Right renal pelvis (tissue), 4 donors: ENCODE measurements around the gene ASCC3. TPM values are rescaled to one million over a fixed set of nuclear protein-coding genes. Genes with fewer than 3 reads are reported as not detected.
"Not testable (repeated sequence)": the region's sequence is repeated elsewhere in the genome, so short reads cannot be mapped to it uniquely, and the experiment has no call there.

Experiments
- DNase-seq, 4 donors: peaks; one replicate each; pipeline ENCODE4 v3.0.0-alpha.2; 2013; ENCODE audit warnings: low read depth in 4 of 4, low spot score in 3 of 4, missing footprints in 1 of 4
- polyA plus RNA-seq, 4 donors: library from polyadenylated mRNA; unstranded; fragments of 120-200 nt; gene quantifications; one replicate each; pipeline ENCODE4 v1.2.1, GENCODE V29; 2013; ENCODE audit not compliant: insufficient read length in 4 of 4

The ASCC3 gene
- 10 to 100 TPM; 22.9 to 25.1 (median 24.8) TPM for polyA plus RNA-seq

GRCh38 chr6:100880853-100881706, at the start of gene ASCC3:
Gene ASCC3 (minus strand): TSS chr6:100881329. CDS start chr6:100867997, 13,332 bp downstream.
- DNase-seq, result peak; percentile 69 to 78 (median 74)

GRCh38 chr6:100925749-100926148, 44.6 kb upstream of the ASCC3 start:
- DNase-seq, result no peak

GRCh38 chr6:100924534-100925227, 43.6 kb upstream of the ASCC3 start:
- DNase-seq, result no peak

- DNase-seq, result no peak
Observed at GRCh38 chr6:100923481-100924165, 42.5 kb upstream of the ASCC3 start.

GRCh38 chr6:100920028-100920605, 39.0 kb upstream of the ASCC3 start:
- DNase-seq, result no peak

GRCh38 chr6:100918152-100918551, 37.0 kb upstream of the ASCC3 start:
- DNase-seq, result no peak

- DNase-seq, result no peak
Observed at GRCh38 chr6:100915876-100916275, 34.7 kb upstream of the ASCC3 start.

GRCh38 chr6:100913400-100914276, 32.5 kb upstream of the ASCC3 start:
- no peak for DNase-seq

GRCh38 chr6:100906325-100906724, 25.2 kb upstream of the ASCC3 start:
- no peak for DNase-seq

- DNase-seq, result no peak
Observed at GRCh38 chr6:100905067-100905466, 23.9 kb upstream of the ASCC3 start.

- DNase-seq, result no peak
Observed at GRCh38 chr6:100904316-100904715, 23.2 kb upstream of the ASCC3 start.

GRCh38 chr6:100901582-100901981, 20.5 kb upstream of the ASCC3 start:
- no peak for DNase-seq

- no peak for DNase-seq
Observed at GRCh38 chr6:100899202-100899601, 18.1 kb upstream of the ASCC3 start.

- no peak for DNase-seq
Observed at GRCh38 chr6:100897671-100898070, 16.5 kb upstream of the ASCC3 start.

GRCh38 chr6:100893743-100894142, 12.6 kb upstream of the ASCC3 start:
- no peak for DNase-seq

GRCh38 chr6:100892693-100893092, 11.6 kb upstream of the ASCC3 start:
- no peak for DNase-seq

- no peak for DNase-seq
Observed at GRCh38 chr6:100892116-100892515, 11.0 kb upstream of the ASCC3 start.

GRCh38 chr6:100891079-100891478, 9.9 kb upstream of the ASCC3 start:
- no peak for DNase-seq

- not testable (repeated sequence) for DNase-seq
Observed at GRCh38 chr6:100890646-100891045, 9.5 kb upstream of the ASCC3 start.

GRCh38 chr6:100889351-100889750, 8.2 kb upstream of the ASCC3 start:
- DNase-seq, result no peak
